Upper lobe of right lung (tissue), 1 donor: ENCODE measurements around the gene XYLT1. TPM values are rescaled to one million over a fixed set of nuclear protein-coding genes. Genes with fewer than 3 reads are reported as not detected.

Source experiments
- ATAC-seq: fragments of 200-7000 bp; cut with Tn5 transposase; one replicate; pipeline ENCODE4 v1.9.1; 2020; ENCODE audit warnings: mild to moderate bottlenecking, moderate library complexity
- DNase-seq: peaks from one replicate; pipeline ENCODE4 v3.0.0-alpha.2; 2020
- H3K27ac ChIP-seq: fragments of 200-600 bp; one replicate; pipeline ENCODE4 v1.8.0; 2022
- H3K27me3 ChIP-seq: fragments of 200-600 bp; one replicate; pipeline ENCODE4 v1.8.0; 2022; ENCODE audit warnings: mild to moderate bottlenecking
- H3K36me3 ChIP-seq: fragments of 200-600 bp; one replicate; pipeline ENCODE4 v1.8.0; 2022
- H3K4me1 ChIP-seq: fragments of 200-600 bp; one replicate; pipeline ENCODE4 v1.8.0; 2022
- H3K4me3 ChIP-seq: fragments of 200-600 bp; one replicate; pipeline ENCODE4 v1.8.0; 2022; ENCODE audit warnings: mild to moderate bottlenecking
- H3K9me3 ChIP-seq: fragments of 200-600 bp; one replicate; pipeline ENCODE4 v1.8.0; 2022
- intact Hi-C: fragments of 100-400 bp; cut with DNase I; formaldehyde crosslinking; loops from one replicate; pipeline ENCODE4 v1.11.0; 2022
- total RNA-seq: library from RNA; stranded (reverse); fragmentation: NEBNext Ultra II Directional; extraction: Animal tissue kit (Norgen Biotek cat#: 25700); gene quantifications from one replicate; pipeline ENCODE4 v1.2.1, GENCODE V29; 2021
- TF ChIP-seq, protein P1 (sequence below): fragments of 200-600 bp; IDR thresholded peaks from one replicate; pipeline ENCODE4 v1.8.0; 2022; ENCODE audit warnings: antibody characterized with exemption
- donor health status: DM: no; HTN: yes; CAD: no; lungs with severe emphysema.

XYLT1 gene
- total RNA-seq, 1 donor from 2014 or later, result 12.1 TPM

DNA sequence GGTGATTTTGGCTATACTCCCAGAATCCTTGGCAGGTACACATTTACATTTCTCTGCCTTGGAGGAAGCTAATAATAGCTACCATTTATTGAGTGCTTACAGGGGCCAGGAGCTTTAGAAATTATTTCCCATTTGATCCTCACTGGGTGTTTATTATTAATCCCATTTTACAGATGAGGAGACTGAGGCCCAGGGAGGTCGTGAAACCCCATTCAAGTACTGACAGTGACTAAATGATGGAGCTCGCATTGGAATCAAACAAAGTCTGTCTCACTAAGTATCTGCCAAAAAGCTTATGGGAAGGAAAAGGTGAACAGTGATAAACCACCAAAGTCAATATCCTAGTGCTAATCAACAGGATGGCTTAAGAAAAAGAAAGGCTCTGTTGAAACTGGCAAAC, 33.3 kb upstream of the XYLT1 start:
- Histone ChIP-seq H3K27ac (no peak overlapping the region), H3K36me3 (no peaks in the 10 kb centered on the region), H3K27me3 (no peaks in the 10 kb centered on the region), H3K4me3 (no peak overlapping the region), H3K4me1 (no peaks in the 10 kb centered on the region), H3K9me3 (no peaks in the 10 kb centered on the region)
- DNase-seq (no peak), ATAC-seq (no peak)
- TF ChIP-seq, protein P1, sequence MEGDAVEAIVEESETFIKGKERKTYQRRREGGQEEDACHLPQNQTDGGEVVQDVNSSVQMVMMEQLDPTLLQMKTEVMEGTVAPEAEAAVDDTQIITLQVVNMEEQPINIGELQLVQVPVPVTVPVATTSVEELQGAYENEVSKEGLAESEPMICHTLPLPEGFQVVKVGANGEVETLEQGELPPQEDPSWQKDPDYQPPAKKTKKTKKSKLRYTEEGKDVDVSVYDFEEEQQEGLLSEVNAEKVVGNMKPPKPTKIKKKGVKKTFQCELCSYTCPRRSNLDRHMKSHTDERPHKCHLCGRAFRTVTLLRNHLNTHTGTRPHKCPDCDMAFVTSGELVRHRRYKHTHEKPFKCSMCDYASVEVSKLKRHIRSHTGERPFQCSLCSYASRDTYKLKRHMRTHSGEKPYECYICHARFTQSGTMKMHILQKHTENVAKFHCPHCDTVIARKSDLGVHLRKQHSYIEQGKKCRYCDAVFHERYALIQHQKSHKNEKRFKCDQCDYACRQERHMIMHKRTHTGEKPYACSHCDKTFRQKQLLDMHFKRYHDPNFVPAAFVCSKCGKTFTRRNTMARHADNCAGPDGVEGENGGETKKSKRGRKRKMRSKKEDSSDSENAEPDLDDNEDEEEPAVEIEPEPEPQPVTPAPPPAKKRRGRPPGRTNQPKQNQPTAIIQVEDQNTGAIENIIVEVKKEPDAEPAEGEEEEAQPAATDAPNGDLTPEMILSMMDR, result no peak
- intact Hi-C loops, result no loop called here

DNA sequence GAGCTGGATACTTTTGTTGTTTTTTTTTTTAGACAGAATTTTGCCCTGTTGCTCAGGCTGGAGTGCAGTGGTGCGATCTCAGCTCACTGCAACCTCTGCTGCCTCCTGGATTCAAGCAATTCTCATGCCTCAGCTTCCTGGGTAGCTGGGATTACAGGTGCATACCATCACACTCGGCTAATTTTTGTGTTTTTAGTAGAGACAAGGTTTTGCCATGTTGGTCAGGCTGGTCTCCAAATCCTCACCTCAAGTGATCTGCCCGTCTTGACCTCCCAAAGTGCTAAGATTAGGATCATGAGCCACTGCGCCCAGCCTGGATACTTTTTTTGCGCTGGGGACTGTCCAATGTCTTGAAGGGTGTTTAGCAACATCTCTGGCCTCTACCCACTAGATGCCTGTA, 32.6 kb upstream of the XYLT1 start:
- ATAC-seq (no peak), DNase-seq (no peak)
- H3K27me3 ChIP-seq, result no peaks in the 10 kb centered on the region
- H3K4me3 ChIP-seq, result no peak overlapping the region
- no peaks in the 10 kb centered on the region for H3K9me3 ChIP-seq
- no peak overlapping the region for H3K27ac ChIP-seq
- H3K36me3 ChIP-seq, result no peaks in the 10 kb centered on the region
- H3K4me1 ChIP-seq, result no peaks in the 10 kb centered on the region
- TF ChIP-seq, protein P1, result no peak
- intact Hi-C loops, result no loop called here

DNA sequence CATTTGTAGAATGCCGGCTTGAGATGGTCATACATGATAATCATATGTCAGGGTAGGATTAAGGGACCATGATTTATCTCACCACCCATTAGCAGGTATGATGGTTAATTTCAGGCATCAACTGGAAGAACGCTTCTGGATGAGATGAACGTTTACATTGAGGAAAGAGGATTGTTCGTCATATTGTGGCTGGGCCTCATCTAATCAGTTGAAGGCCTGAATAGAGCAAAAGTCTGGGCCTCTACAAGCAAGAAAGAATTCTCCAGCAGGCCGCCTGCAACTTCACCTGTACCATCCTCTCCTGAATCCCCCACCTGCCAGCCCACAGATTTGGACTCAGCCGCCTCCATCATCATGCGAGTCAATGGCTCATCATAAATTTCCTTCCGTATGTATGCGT, 30.6 kb upstream of the XYLT1 start:
- Histone ChIP-seq H3K27me3 (no peaks in the 10 kb centered on the region), H3K9me3 (no peaks in the 10 kb centered on the region), H3K4me1 (no peaks in the 10 kb centered on the region), H3K4me3 (no peak overlapping the region), H3K27ac (no peak overlapping the region), H3K36me3 (no peaks in the 10 kb centered on the region)
- DNase-seq (no peak), ATAC-seq (no peak)
- TF ChIP-seq, protein P1, result no peak
- intact Hi-C loops, result no loop called here

DNA sequence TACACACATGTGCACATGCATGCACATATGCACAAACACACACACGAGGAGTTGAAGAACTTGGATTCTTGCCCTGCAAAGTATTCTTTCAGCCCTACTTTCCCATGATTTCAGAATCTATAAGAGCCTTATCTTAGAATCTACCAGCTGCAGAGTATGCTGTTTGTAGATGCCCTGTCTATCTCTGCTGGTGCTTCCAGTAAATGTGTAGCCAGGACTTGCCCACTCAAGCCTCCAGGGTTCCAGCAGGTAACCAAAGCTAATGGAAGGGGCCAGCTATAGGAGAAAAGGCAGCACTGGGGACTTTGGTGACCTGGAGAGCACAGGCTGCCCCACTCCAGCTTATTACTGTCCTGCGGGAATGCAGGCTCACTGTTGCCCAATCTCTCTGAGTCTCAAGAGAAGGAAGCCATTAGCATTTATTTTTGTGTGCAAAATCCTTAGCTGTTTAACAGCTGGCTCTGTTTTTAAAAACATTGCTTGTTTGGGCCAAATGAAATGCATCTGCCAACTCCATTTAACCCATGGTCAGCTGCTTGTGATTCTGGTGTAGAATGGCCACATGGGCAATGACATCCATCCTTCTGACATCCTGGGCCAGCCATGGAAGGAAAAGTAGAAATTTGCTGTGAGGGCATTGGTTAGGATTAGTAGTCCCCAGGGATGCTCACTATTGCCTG, 28.6 kb upstream of the XYLT1 start:
- Histone ChIP-seq H3K4me1 (no peaks in the 10 kb centered on the region), H3K36me3 (no peaks in the 10 kb centered on the region), H3K27ac (no peak overlapping the region), H3K27me3 (no peaks in the 10 kb centered on the region), H3K9me3 (no peaks in the 10 kb centered on the region), H3K4me3 (no peak overlapping the region)
- no peak for DNase-seq
- intact Hi-C loops, result no loop called here
- TF ChIP-seq, protein P1, result no peak
- peak; percentile 25 for ATAC-seq

DNA sequence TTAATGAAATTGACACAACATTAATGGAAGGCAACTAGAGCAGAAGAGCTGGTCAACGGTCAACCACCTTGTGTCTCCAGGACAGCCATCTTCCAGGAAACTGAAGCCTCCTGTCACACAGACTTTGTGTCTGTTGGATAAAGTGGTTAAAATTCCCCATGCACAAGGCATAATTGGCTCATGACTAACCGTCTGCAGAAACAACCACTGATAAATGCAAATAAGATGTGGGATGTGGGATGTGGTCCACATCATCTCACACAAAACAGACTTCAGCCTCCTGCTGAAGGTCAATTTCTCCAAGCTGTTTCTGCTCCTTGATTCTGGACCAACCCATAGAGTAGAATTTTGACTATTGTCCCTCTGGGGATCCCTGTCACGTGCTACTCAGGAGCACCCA, 26.9 kb upstream of the XYLT1 start:
- Histone ChIP-seq H3K36me3 (no peaks in the 10 kb centered on the region), H3K4me1 (no peaks in the 10 kb centered on the region), H3K27ac (no peak overlapping the region), H3K9me3 (no peaks in the 10 kb centered on the region), H3K27me3 (no peaks in the 10 kb centered on the region), H3K4me3 (no peak overlapping the region)
- ATAC-seq, result no peak
- intact Hi-C loops, result no loop called here
- TF ChIP-seq, protein P1, result no peak
- DNase-seq, result no peak

DNA sequence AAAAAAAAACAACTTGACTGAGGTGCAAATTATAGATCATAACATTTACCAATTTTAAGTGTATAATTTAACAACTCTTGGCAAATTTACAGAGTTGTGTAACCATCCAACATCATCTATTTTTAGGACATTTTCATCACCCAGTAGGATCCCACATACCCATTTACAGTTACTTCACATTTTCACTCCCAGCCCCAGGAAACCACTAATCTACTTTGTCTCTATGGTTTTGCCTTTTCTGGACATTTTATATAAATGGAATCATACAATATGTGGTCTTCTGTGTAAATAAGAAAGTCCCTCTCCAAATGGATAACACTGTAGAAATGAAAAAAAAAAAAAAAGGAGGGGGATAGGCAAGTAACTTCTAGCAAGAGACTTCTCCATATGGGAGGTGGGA, 26.1 kb upstream of the XYLT1 start:
- H3K4me3 ChIP-seq, result no peak overlapping the region
- no peaks in the 10 kb centered on the region for H3K27me3 ChIP-seq
- DNase-seq (no peak), ATAC-seq (no peak)
- no peaks in the 10 kb centered on the region for H3K36me3 ChIP-seq
- TF ChIP-seq, protein P1, result no peak
- H3K27ac ChIP-seq, result no peak overlapping the region
- no peaks in the 10 kb centered on the region for H3K9me3 ChIP-seq
- H3K4me1 ChIP-seq, result no peaks in the 10 kb centered on the region
- intact Hi-C loops, result no loop called here
